PC-9 (cell line): ENCODE results near the gene PCDHGB5. TPM values are rescaled to one million over a fixed set of nuclear protein-coding genes. Genes with fewer than 3 reads are reported as not detected.

Experiments used
- BruUV-seq: library from RNA; stranded (reverse); fragments of 400-500 nt; replicated peaks from 2 replicates; lab custom pipeline; 2021; lab: Mats Ljungman, UMichigan
- CTCF ChIA-PET: fragments of 300-600 bp; sonication (Branson Sonifier 250); formaldehyde crosslinking; loops from one replicate; lab custom pipeline; 2022; ENCODE audit warnings: antibody characterized with exemption; lab: Charles Lee
- POLR2A ChIA-PET: fragments of 300-600 bp; sonication (Branson Sonifier 250); formaldehyde crosslinking; loops from one replicate; lab custom pipeline; 2022; ENCODE audit warnings: antibody characterized with exemption; ENCODE audit not compliant: unreplicated experiment; lab: Charles Lee
- DNase-seq, 2 experiments: peaks; one replicate each; pipeline versions ENCODE4 v3.0.0 to v3.0.0-alpha.2; 2015 to 2022; ENCODE audit warnings: mixed read lengths in 1 of 2
- H2AFZ ChIP-seq: fragments of 200-600 bp; sonication (generic); 2 replicates; pipeline ENCODE4 v1.8.1; 2017; ENCODE audit warnings: antibody characterized with exemption
- H3F3A ChIP-seq: fragments of 200-600 bp; sonication (generic); 2 replicates; pipeline ENCODE4 v1.8.1; 2017; ENCODE audit warnings: antibody characterized with exemption, mild to moderate bottlenecking, low read depth; ENCODE audit not compliant: insufficient read depth
- H3K27ac ChIP-seq: fragments of 200-600 bp; sonication (generic); 2 replicates; pipeline ENCODE4 v1.6.1; 2016; ENCODE audit warnings: mixed run types
- H3K27me3 ChIP-seq: fragments of 200-600 bp; sonication (generic); 2 replicates; pipeline ENCODE4 v1.6.1; 2016; ENCODE audit warnings: low read depth, mixed run types; ENCODE audit not compliant: insufficient read depth
- H3K36me3 ChIP-seq: fragments of 200-600 bp; sonication (generic); 2 replicates; pipeline ENCODE4 v1.6.1; 2016; ENCODE audit warnings: low read depth, mixed run types
- H3K4me1 ChIP-seq: fragments of 200-600 bp; sonication (generic); replicated peaks from 2 replicates; pipeline ENCODE4 v1.6.1; 2016; ENCODE audit warnings: mixed run types; ENCODE audit not compliant: insufficient read depth
- H3K4me2 ChIP-seq: fragments of 200-600 bp; sonication (generic); 2 replicates; pipeline ENCODE4 v1.6.1; 2017; ENCODE audit warnings: mixed run types
- H3K4me3 ChIP-seq: fragments of 200-600 bp; sonication (generic); 2 replicates; pipeline ENCODE4 v1.6.1; 2016; ENCODE audit warnings: mixed run types
- H3K79me2 ChIP-seq: fragments of 200-600 bp; sonication (generic); 2 replicates; pipeline ENCODE4 v1.6.1; 2017; ENCODE audit warnings: low read depth, mixed run types
- H3K9me2 ChIP-seq: fragments of 200-600 bp; sonication (generic); 2 replicates; pipeline ENCODE4 v1.8.1; 2017; ENCODE audit warnings: mild to moderate bottlenecking; ENCODE audit not compliant: insufficient read depth
- H3K9me3 ChIP-seq: fragments of 200-600 bp; sonication (generic); 2 replicates; pipeline ENCODE4 v1.8.1; 2016; ENCODE audit warnings: low read depth; ENCODE audit not compliant: insufficient read depth
- H4K20me1 ChIP-seq: fragments of 200-600 bp; sonication (generic); 2 replicates; pipeline ENCODE4 v1.8.1; 2017; ENCODE audit not compliant: insufficient read depth
- CTCF ChIP-seq: fragments of 200-600 bp; sonication (generic); conservative IDR thresholded peaks from 2 replicates; pipeline ENCODE4 v1.6.1; 2017; ENCODE audit warnings: mixed run types, antibody characterized with exemption, mild to moderate bottlenecking, moderate library complexity
- EZH2 ChIP-seq: fragments of 200-600 bp; sonication (generic); IDR thresholded peaks from 2 replicates; pipeline ENCODE4 v1.8.0; 2017; ENCODE audit warnings: antibody characterized with exemption, low read depth
- intact Hi-C: fragments of 100-400 bp; cut with micrococcal nuclease; formaldehyde crosslinking; loops from one replicate; pipeline ENCODE4 v1.10.0; 2022; ENCODE audit not compliant: unreplicated experiment
- total RNA-seq: library from RNA; stranded (reverse); gene quantifications from 2 replicates; pipeline ENCODE4 v1.2.3, GENCODE V29; 2021

Gene PCDHGB5
- total RNA-seq, 1 experiment from 2014 or later = not detected

GRCh38 chr5:141354900-141355469, 42.8 kb upstream of the PCDHGB5 start, which contains the start of gene PCDHGA4:
TSS of gene PCDHGA4 (plus strand) at chr5:141355021. CDS start at chr5:141355108, 87 bp downstream.
- H3K79me2 ChIP-seq = no peaks in the 10 kb centered on the region
- no peaks in the 10 kb centered on the region for H3K36me3 ChIP-seq
- H3K9me2 ChIP-seq = no peaks in the 10 kb centered on the region
- no peak within 1 kb of the TSS for H3K4me3 ChIP-seq
- TF ChIP-seq CTCF (peak; percentile 60), EZH2 (no peak)
- no peak within 1 kb of the TSS for H3K4me2 ChIP-seq
- no peak within 1 kb of the TSS for H2AFZ ChIP-seq
- no peaks in the 10 kb centered on the region for H3F3A ChIP-seq
- no TSS peak for BruUV-seq
- CTCF ChIA-PET = no interaction called here
- POLR2A ChIA-PET = no interaction called here
- no peak for DNase-seq
- H3K27ac ChIP-seq = no peak within 1 kb of the TSS
- H3K9me3 ChIP-seq = no peaks in the 10 kb centered on the region
- no peaks in the 10 kb centered on the region for H3K4me1 ChIP-seq
- H4K20me1 ChIP-seq = no peaks in the 10 kb centered on the region
- intact Hi-C loops = loop anchor here (5.0 kb wide), 1 partner anchor 207 kb away; no protein-coding TSS in a partner anchor
- H3K27me3 ChIP-seq = no peaks in the 10 kb centered on the region

- H3F3A ChIP-seq = no peaks in the 10 kb centered on the region
- no peaks in the 10 kb centered on the region for H3K4me1 ChIP-seq
- no peak overlapping the region for H3K27ac ChIP-seq
- BruUV-seq = no TSS peak
- CTCF ChIA-PET = interaction anchor here (0.7 kb wide), 1 partner anchor 202 kb away, joined by 3 read pairs; no protein-coding TSS in a partner anchor
- H3K27me3 ChIP-seq = no peaks in the 10 kb centered on the region
- H3K36me3 ChIP-seq = no peaks in the 10 kb centered on the region
- DNase-seq = no peak
- H2AFZ ChIP-seq = no peak overlapping the region
- intact Hi-C loops = no loop called here
- 0 out of 2 replicates have a peak, but pooled peaks cover 4% of the 10 kb centered on the region for H3K9me3 ChIP-seq
- no peak overlapping the region for H3K4me2 ChIP-seq
- no peak for TF ChIP-seq EZH2
- no peak for TF ChIP-seq CTCF
- no peaks in the 10 kb centered on the region for H3K79me2 ChIP-seq
- POLR2A ChIA-PET = no interaction called here
- no peaks in the 10 kb centered on the region for H4K20me1 ChIP-seq
- no peaks in the 10 kb centered on the region for H3K9me2 ChIP-seq
- no peak overlapping the region for H3K4me3 ChIP-seq
Measured at GRCh38 chr5:141355641-141356040, 42.1 kb upstream of the PCDHGB5 start.

GRCh38 chr5:141356133-141356532, 41.6 kb upstream of the PCDHGB5 start:
- Histone ChIP-seq H4K20me1 (no peaks in the 10 kb centered on the region), H3K4me1 (no peaks in the 10 kb centered on the region), H2AFZ (no peak overlapping the region), H3F3A (no peaks in the 10 kb centered on the region), H3K4me2 (no peak overlapping the region), H3K9me2 (no peaks in the 10 kb centered on the region), H3K9me3 (peaks cover 6% of the 10 kb centered on the region; the same call in 1 of the 2 replicates), H3K36me3 (no peaks in the 10 kb centered on the region), H3K27me3 (no peaks in the 10 kb centered on the region; the same call in 1 of the 2 replicates), H3K27ac (no peak overlapping the region), H3K79me2 (no peaks in the 10 kb centered on the region), H3K4me3 (no peak overlapping the region)
- CTCF ChIA-PET = interaction anchor here (0.7 kb wide), 1 partner anchor 202 kb away, joined by 3 read pairs; no protein-coding TSS in a partner anchor
- BruUV-seq = no TSS peak
- DNase-seq = no peak
- POLR2A ChIA-PET = no interaction called here
- intact Hi-C loops = no loop called here
- TF ChIP-seq CTCF (no peak), EZH2 (no peak)
